K562 (cell line): ENCODE measurements around the gene PUSL1. TPM values are rescaled to one million over a fixed set of nuclear protein-coding genes. Genes with fewer than 3 reads are reported as not detected.

Experiments used
- BHLHE40 ChIP-seq: IDR thresholded peaks from 2 replicates; pipeline ENCODE4 v1.6.1; 2011; ENCODE audit warnings: low read length, improper control_type of control experiment
- CEBPB ChIP-seq: fragments of 450-650 bp; IDR thresholded peaks from 2 replicates; pipeline ENCODE4 v1.6.1; 2016; ENCODE audit warnings: missing genetic modification characterization, missing compliant biosample characterization
- GMEB1 ChIP-seq: fragments of 250-450 bp; sonication (Bioruptor Pico); IDR thresholded peaks from 2 replicates; pipeline ENCODE4 v1.4.0; 2020; ENCODE audit warnings: mild to moderate bottlenecking
- MEF2A ChIP-seq: IDR thresholded peaks from 2 replicates; pipeline ENCODE4 v1.6.1; 2011; ENCODE audit warnings: low read depth, mild to moderate bottlenecking, low read length, moderate library complexity; ENCODE audit not compliant: control insufficient read depth
- MGA ChIP-seq: fragments of 450-650 bp; IDR thresholded peaks from 2 replicates; pipeline ENCODE4 v1.6.1; 2016; ENCODE audit warnings: mild to moderate bottlenecking, moderate library complexity
- NKRF ChIP-seq: fragments of 450-650 bp; IDR thresholded peaks from 2 replicates; pipeline ENCODE4 v1.6.1; 2016; ENCODE audit warnings: borderline replicate concordance
- RBM25 ChIP-seq: fragments of 200-400 bp; formaldehyde crosslinking; IDR thresholded peaks from 2 replicates; pipeline ENCODE4 v1.6.1; 2018; ENCODE audit warnings: low read length, low read depth, moderate library complexity; ENCODE audit not compliant: severe bottlenecking
- SMAD1 ChIP-seq: fragments of 150-350 bp; IDR thresholded peaks from 2 replicates; pipeline ENCODE4 v1.6.1; 2014; ENCODE audit warnings: low read length, low read depth; ENCODE audit not compliant: partially characterized antibody
- STAT5A ChIP-seq: IDR thresholded peaks from 2 replicates; pipeline ENCODE4 v1.6.1; 2012; ENCODE audit warnings: low read length, inconsistent platforms, borderline replicate concordance
- TCF15 ChIP-seq: fragments of 250-450 bp; sonication (Bioruptor Pico); IDR thresholded peaks from 2 replicates; pipeline ENCODE4 v1.8.0; 2022; ENCODE audit warnings: moderate library complexity, mild to moderate bottlenecking, inconsistent platforms
- U2AF2 ChIP-seq: fragments of 200-400 bp; formaldehyde crosslinking; optimal IDR thresholded peaks from 2 replicates; pipeline ENCODE3; 2017; ENCODE audit warnings: low read depth, mild to moderate bottlenecking, low read length
- ZNF57 ChIP-seq: fragments of 450-650 bp; formaldehyde crosslinking; IDR thresholded peaks from 2 replicates; pipeline ENCODE4 v1.4.0; 2020; ENCODE audit warnings: mild to moderate bottlenecking, moderate library complexity
- polyA plus RNA-seq, 8 experiments: library from polyadenylated mRNA; depleted of rRNA in 4 of 8; stranded (reverse) in 5 of 8; unstranded in 3 of 8; fragments of >200 nt; fragmentation: Nextera tagmentation in 2 of 8; fragmentation: Illumina TruSeq in 1 of 8; extraction: Ambion mirVana in 2 of 8; extraction: Trizol in 1 of 8; gene quantifications; 2 replicates each; pipeline versions ENCODE4 v1.2.1 to v1.2.3, GENCODE V29; 2011 to 2014; ENCODE audit warnings: inconsistent platforms in 1 of 8, missing spikeins in 1 of 8
- total RNA-seq, 7 experiments: library from RNA; depleted of rRNA in 6 of 7; stranded (reverse); fragments of >200 nt in 6 of 7; fragmentation: Illumina TruSeq in 2 of 7; extraction: Trizol in 2 of 7; gene quantifications; 2 replicates each; pipeline versions ENCODE4 v1.2.1 to v1.2.3, GENCODE V29; 2011 to 2021; ENCODE audit warnings: low replicate concordance in 1 of 7

PUSL1 gene
- total and polyA plus RNA-seq, 9 of the 15 experiments (the other 6 are each of a cell fraction or from before 2014, with no cell fraction given) = 0.62 to 86.9 (median 13.6) TPM

- TF ChIP-seq MGA = no peak
- no peak for TF ChIP-seq RBM25
- TF ChIP-seq BHLHE40 = no peak
- no peak for TF ChIP-seq MEF2A
- TF ChIP-seq GMEB1 (CRISPR knock-in tag) = no peak
- TF ChIP-seq SMAD1 = no peak
- no peak for TF ChIP-seq ZNF57 (CRISPR knock-in tag)
- TF ChIP-seq STAT5A = no peak
- no peak for TF ChIP-seq U2AF2
- no peak for TF ChIP-seq TCF15
- no peak for TF ChIP-seq NKRF
- no peak for TF ChIP-seq CEBPB (tag)
Observed at GRCh38 chr1:1314678-1315335, 6.4 kb downstream of the PUSL1 start (continued).
